Esophagus muscularis mucosa (tissue), 4 donors: ENCODE results near the gene CHMP6.

Source experiments
- CTCF ChIP-seq, 3 experiments: fragments of 200-600 bp in 2 of 3; fragments of 450-650 bp in 1 of 3; sonication (generic) in 2 of 3; IDR thresholded peaks; one replicate each; pipeline ENCODE4 v1.5.1; 2017 to 2019; ENCODE audit warnings: antibody characterized with exemption in 3 of 3, mild to moderate bottlenecking in 2 of 3, moderate library complexity in 1 of 3
- EP300 ChIP-seq: sonication (generic); formaldehyde crosslinking; IDR thresholded peaks from one replicate; pipeline ENCODE4 v1.6.1; 2017; ENCODE audit warnings: antibody characterized with exemption
- POLR2A ChIP-seq: fragments of 450-650 bp; IDR thresholded peaks from one replicate; pipeline ENCODE4 v1.6.1; 2017; ENCODE audit warnings: antibody characterized with exemption, moderate library complexity, mild to moderate bottlenecking, low read depth
- POLR2AphosphoS5 ChIP-seq, 2 donors: sonication (generic); formaldehyde crosslinking; IDR thresholded peaks; one replicate each; pipeline ENCODE4 v1.6.1; 2017; ENCODE audit warnings: antibody characterized with exemption in 2 of 2

GRCh38 chr17:80947200-80947940 lies 44.3 kb upstream of the CHMP6 start:
- TF ChIP-seq CTCF (IDR thresholded peaks at IDR 0.05) = no peak
- TF ChIP-seq EP300 = no peak
- no peak for TF ChIP-seq POLR2AphosphoS5 (IDR thresholded peaks at IDR 0.05)
- TF ChIP-seq POLR2A = no peak
